AG08396 (cell line): ENCODE results near the gene SPDYE18.
"Not testable (repeated sequence)": the region's sequence is repeated elsewhere in the genome, so short reads cannot be mapped to it uniquely, and the experiment has no call there.

Experiments
- DNase-seq: peaks from one replicate; pipeline ENCODE4 v3.0.0; 2012; ENCODE audit warnings: low spot score, mixed read lengths

The SPDYE18 gene

DNA sequence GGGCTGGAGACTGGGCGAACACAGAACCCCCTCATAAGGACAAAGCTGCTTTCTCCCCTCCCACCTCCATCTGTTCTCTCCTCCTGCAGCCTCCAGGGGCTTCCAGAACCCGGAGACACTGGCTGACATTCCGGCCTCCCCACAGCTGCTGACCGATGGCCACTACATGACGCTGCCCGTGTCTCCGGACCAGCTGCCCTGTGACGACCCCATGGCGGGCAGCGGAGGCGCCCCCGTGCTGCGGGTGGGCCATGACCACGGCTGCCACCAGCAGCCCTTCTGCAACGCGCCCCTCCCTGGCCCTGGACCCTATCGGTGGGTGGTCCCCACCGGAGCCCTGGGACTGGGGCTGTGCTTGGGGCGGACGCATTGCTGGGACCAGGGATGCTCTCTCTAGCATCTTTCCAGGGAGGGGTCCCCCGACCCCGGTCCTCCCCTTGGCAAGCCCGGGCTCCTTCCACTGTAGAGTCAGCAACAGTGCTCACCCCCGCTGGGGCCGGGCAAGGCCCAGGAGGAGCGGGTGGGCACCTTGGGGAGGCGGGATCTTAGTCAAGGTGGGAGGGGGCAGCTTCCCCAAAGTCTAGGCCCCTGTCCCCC is 56.8 kb downstream of the SPDYE18 start:
- DNase-seq: not testable (repeated sequence)

DNA sequence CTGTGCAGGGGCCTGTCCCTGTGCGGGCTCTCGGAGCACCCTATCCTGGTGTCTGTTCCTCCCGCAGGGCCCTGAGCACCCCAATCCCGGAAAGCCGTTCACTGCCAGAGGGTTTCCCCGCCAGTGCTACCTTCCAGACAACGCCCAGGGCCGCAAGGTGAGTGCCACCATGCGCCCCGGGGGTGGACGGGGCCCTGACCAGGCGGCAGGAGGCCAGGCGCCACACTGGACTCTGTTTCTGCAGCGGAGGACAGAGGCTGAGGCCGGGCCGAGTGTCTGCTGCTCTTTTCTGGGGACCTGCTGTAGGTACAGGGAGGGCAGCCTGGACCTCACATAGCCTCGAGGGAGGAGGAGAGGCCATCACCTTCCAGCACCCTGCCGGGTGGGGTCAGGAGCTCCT is 58.2 kb downstream of the SPDYE18 start:
- not testable (repeated sequence) for DNase-seq

DNA sequence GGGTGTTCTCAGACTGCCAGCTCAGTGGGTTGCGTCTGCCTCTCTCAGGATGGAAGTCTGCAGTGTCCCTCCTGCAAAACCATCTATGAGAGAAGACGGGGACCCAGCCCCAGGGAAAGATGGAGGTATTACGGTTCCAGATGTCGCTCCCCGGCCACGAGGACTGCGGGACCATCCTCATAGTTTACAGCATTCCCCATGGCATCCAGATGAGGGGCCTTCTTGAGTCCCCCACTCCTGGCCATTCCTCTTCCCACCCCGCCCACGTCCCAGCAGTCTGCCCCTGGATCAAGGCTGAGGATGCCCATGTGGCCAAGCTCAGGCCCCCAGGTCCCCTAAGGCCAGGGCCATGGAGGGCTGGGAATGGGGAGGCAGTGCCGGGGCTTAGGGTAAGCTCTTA is 59.1 kb downstream of the SPDYE18 start:
- not testable (repeated sequence) for DNase-seq

DNA sequence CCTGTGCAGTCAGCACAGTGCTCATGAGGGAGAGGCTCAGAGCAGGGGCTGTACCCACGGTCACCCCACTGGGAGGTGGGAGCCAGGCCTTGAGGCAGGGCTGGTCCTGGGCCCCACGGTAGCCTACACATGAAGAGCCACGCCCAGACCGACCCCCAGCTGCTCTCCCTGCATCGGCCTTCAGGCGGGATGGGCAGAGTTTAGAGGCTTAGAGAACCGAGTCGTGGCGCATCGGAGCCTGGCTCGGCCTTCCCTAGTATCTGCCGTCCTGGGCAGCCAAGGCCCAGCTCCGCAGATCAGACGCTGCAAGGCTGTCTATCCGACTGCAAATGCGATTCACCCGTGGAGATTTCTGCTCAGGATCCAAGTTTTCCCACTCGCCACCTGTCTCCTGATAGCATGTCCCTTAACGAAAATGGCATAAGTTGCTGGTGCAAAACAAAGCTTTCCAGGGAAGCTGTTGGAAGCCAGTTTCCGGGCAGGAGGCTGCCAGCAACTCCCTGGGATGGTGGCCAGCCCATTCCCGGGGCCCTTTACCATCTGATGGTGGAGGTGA is 59.6 kb downstream of the SPDYE18 start:
- not testable (repeated sequence) for DNase-seq

DNA sequence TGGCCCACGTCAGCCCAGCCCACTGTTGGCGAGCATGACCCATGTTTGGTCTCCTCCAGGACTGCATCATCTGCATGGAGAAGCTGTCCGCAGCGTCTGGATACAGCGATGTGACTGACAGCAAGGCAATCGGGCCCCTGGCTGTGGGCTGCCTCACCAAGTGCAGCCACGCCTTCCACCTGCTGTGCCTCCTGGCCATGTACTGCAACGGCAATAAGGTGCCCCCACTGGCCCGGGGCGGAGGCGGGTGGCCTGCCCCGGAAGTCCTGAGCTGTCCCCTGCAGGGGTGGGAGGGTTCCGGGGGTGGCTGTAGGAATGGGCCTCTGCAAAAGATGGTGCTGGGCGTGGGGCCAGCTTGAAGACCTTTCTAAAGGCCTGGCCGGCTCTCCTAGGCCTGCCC is 60.3 kb downstream of the SPDYE18 start:
- not testable (repeated sequence) for DNase-seq
